Hematopoietic multipotent progenitor cell treated with erythropoietin and hydrocortisone succinate and interleukin-3 and kit ligand, for 15 days (in vitro differentiated cells): ENCODE results near the gene ADAMTS8.
"Not testable (repeated sequence)": the region's sequence is repeated elsewhere in the genome, so short reads cannot be mapped to it uniquely, and the experiment has no call there.

Experiments used
- DNase-seq: peaks from one replicate; pipeline ENCODE4 v3.0.0-alpha.2; 2015; ENCODE audit warnings: low spot score

ADAMTS8 gene

DNA sequence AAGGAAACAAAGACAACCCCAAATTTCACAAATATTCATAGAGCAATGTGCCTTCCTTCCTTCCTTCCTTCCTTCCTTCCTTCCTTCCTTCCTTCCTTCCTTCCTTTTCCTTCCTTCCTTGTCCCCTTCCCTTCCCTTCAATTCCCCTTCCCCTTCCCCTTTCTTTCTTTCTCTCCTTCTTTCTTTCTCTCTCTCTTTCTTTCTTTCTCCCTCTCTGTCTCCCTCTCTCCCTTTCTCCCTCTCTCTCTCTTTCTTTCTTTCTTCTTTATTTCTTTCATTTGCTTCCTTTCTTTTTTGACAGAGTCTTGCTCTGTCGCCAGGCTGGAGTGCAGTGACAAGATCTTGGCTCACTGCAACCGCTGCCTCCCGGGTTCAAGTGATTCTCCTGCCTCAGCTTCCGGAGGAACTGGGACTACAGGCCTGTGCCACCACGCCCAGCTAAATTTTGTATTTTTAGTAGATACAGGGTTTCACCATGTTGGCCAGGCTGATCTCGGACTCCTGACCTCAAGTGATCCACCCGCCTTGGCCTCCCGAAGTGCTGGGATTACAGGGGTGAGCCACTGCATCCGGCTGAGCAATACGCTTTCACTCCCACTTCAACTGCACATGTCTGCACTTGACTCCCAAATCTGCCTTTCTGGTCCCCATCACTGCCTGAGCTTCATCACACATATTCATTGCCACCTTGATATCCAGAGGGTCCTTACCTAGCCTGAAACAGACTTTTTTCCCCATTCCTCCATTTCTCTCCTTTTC lies 10.2 kb upstream of the ADAMTS8 start:
- not testable (repeated sequence) for DNase-seq

DNA sequence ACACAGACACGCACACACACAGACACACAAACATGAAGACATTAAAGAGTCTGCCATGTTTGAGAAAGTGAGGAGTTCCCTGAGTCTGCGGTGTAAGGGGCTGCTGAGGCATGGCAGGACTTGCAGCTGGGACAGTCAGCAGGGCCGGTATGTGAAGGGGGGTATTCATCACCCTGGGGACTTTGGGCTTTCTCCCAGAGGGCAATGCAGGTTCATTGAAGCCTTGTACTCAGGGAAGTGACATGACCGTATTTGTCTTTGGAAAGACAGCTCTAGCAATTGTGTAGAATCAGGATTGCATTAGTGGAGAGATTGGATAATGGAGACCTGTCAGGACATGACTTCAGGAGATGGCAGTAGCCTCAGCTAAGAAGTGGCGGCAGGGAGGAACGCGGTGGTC lies 9.4 kb upstream of the ADAMTS8 start:
- no peak for DNase-seq

GRCh38 chr11:130436171-130436570 lies 7.8 kb upstream of the ADAMTS8 start:
- DNase-seq = no peak

GRCh38 chr11:130435671-130436070 lies 7.3 kb upstream of the ADAMTS8 start:
- DNase-seq = no peak

DNA sequence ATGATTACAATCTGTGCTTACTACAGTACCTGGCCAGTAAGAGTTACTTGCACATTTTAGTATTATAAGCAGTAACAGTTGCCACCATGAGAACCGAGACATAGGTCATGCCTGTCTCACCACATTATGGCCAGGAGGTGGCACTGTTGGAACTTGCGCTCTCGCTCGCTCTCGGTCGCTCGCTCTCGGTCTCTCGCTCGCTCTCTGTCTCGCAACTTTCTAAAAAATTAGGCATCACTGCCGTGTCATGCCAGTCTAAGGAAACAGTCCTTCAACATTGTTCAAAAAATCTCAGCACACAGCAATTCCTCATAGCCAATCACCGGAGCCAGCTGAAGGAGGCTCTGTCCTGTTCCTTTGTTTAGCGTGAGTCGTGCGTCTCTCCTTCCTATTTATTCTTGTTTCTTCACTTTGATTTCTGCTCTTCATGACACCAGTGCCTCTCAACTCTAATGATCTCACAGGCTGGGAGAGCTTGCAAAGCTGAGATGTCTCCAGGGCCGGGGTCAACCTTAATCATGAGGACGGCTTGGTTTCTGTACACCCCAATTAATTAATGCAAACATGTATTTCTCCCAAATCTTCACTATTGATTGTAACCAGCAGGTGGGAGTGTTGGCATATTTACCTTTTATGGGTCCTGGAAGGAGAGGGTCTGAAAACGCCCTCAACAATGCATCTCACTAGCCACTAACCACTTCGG lies 6.3 kb upstream of the ADAMTS8 start:
- peak; percentile 73 for DNase-seq

- DNase-seq = no peak
These were observed 4.9 kb upstream of the ADAMTS8 start for GRCh38 chr11:130433357-130433756.

- DNase-seq = no peak
These were observed 3.4 kb upstream of the ADAMTS8 start for GRCh38 chr11:130431801-130432200.

GRCh38 chr11:130431331-130431773 lies 2.9 kb upstream of the ADAMTS8 start:
- peak; percentile 42 for DNase-seq

DNA sequence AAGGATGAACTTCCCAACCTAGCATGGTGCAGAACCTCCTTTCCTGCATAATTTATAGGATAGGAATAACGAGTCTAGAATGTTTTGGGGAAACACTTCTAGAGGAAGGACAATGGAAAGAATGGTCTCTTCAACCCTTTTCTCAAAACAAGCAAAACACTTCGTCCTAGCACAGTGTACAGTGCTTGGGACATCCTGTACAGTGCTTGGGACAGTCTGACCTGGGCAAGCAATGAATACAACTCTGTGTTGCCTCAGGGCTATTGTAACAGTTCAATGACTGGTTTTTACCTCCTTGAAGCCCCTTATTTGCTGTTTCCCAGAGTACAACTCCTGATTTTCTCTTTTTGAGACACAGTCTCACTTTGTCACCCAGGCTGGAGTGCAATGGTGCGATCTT lies 1.6 kb upstream of the ADAMTS8 start:
- DNase-seq = no peak

GRCh38 chr11:130429120-130429681 lies 792 bp upstream of the ADAMTS8 start:
- no peak for DNase-seq

GRCh38 chr11:130427581-130428315 lies 661 bp downstream of the ADAMTS8 start:
- no peak for DNase-seq

DNA sequence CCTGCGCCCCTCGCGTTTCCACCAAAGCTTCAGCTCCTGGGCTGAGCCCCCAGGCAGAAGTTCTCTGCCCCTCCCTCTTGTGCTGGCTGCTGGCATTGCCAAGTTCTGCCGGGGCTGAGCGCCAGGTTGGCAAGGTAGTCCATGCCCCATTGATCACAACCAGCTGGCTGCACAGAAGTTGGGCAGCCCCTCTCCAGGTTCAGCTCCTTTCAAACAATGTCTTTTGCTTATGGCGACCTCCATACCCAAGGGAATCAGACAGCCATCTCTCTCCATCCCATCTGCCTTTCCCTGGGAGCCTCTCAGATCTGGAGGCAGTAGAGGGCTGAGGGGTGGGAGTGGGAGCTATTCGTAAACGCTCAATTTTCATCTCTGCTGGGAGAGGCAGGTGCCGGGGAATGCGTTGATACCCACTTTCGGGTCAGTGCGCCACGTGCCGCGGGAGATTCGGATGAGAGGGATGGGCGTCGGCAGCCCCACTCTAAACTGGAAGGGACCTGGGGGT lies 1.5 kb downstream of the ADAMTS8 start:
- DNase-seq = no peak

GRCh38 chr11:130426223-130426836 lies 2.1 kb downstream of the ADAMTS8 start:
- DNase-seq = no peak

DNA sequence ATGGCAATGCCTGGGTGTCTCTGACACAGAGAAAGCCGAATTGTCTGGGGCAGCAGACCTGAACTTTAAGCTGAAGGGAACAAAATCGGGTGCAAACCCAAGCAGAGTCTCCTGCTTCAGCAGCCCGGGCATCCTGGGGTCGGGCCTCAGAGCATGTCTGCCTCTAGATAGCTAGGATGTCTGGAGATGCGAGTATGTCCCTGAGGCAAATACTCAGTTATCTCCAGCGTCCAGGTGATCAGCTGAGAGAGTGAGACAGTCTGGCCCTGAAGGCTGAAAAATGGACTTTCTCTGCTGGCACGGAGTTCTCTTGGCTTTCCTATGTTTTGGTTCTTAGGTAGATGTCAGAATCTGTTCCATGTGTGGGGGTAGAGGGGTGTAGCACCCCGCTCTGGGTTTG lies 3.3 kb downstream of the ADAMTS8 start:
- DNase-seq = no peak

- DNase-seq = no peak
These were observed 3.7 kb downstream of the ADAMTS8 start for GRCh38 chr11:130424613-130425140.

GRCh38 chr11:130423541-130424142 lies 4.8 kb downstream of the ADAMTS8 start:
- no peak for DNase-seq

GRCh38 chr11:130422251-130422995 lies 6.0 kb downstream of the ADAMTS8 start:
- DNase-seq = no peak

DNA sequence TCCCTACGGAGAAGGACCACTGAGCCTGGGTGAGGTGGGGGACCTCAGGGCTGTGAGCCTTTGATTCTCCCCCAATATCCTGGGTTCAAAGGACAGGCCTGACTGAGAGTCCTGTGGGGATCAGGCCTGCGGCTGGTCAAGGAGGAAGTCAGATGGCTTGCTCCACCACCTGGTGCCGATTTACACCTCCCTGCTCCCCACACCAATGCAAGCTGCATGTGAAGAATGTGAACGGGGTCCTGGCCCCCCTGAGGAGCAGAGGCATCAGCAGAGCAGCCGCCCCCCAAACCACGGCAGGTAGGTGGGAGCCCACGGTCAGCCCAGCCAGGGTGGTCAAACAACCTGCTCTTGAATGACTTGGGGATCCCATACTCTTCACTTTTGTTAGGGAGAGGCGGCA lies 6.7 kb downstream of the ADAMTS8 start:
- DNase-seq = no peak

- DNase-seq = no peak
These were observed 7.2 kb downstream of the ADAMTS8 start for GRCh38 chr11:130421199-130421585.

DNA sequence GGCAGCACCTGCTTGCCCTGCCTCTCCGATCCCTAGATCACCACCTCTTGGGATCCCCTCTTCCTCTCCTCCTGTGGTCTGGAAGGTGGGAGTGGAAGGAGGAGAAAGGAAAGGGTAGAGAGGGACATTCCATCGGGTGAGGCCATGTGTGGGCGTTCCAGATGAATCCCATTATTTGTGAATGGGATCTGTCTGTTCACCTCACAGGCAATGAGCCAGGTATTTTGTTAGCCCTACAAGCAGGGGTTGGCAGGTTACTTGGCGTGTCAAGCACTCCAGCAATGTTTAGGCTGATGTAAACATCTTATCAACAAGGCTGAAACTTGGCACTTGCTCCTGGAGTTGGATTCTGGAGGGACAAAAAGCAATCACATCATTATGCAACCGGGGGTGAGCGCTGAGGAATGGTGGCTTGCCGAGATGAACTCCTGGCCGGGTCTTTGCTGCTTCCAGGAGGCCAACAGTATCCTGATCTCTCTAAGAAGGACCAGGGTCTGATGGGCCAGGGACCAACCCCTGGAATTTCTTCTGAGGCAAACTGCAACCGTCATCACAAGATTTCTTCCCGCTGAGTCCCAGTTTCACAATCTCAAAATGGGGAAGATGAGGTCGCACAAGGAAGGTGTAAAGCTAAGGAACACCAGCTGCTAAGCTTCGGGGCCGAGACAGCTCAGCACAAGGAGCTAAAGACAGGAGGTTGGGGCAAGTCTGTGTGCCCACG lies 7.8 kb downstream of the ADAMTS8 start:
- no peak for DNase-seq
